A673 (cell line): ENCODE results near the gene LRRC8D.

Experiments
- EZH2 ChIP-seq: fragments of 200-600 bp; sonication (generic); IDR thresholded peaks from 2 replicates; pipeline ENCODE4 v1.6.1; 2017; ENCODE audit warnings: borderline replicate concordance, low read depth, mild to moderate bottlenecking, mixed read lengths, antibody characterized with exemption, low read length; ENCODE audit not compliant: poor library complexity, severe bottlenecking
- TF ChIP-seq, protein P1 (sequence below): fragments of 300-800, 200-600 bp; sonication (generic); conservative IDR thresholded peaks from 2 replicates; pipeline ENCODE4 v1.5.1; 2017; ENCODE audit warnings: low read depth, mild to moderate bottlenecking, antibody characterized with exemption, low read length, moderate library complexity, mixed read lengths

- no peak for TF ChIP-seq EZH2
- TF ChIP-seq, protein P1, sequence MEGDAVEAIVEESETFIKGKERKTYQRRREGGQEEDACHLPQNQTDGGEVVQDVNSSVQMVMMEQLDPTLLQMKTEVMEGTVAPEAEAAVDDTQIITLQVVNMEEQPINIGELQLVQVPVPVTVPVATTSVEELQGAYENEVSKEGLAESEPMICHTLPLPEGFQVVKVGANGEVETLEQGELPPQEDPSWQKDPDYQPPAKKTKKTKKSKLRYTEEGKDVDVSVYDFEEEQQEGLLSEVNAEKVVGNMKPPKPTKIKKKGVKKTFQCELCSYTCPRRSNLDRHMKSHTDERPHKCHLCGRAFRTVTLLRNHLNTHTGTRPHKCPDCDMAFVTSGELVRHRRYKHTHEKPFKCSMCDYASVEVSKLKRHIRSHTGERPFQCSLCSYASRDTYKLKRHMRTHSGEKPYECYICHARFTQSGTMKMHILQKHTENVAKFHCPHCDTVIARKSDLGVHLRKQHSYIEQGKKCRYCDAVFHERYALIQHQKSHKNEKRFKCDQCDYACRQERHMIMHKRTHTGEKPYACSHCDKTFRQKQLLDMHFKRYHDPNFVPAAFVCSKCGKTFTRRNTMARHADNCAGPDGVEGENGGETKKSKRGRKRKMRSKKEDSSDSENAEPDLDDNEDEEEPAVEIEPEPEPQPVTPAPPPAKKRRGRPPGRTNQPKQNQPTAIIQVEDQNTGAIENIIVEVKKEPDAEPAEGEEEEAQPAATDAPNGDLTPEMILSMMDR, result no peak
These were observed 45.7 kb downstream of the LRRC8D start for GRCh38 chr1:89866568-89866967.
